ENCODE data around the gene VAMP4. TPM values are rescaled to one million over a fixed set of nuclear protein-coding genes. Genes with fewer than 3 reads are reported as not detected.

Gene VAMP4
- total and polyA plus RNA-seq, 2 donors (not counting 3 experiments of a cell fraction or from before 2014, with no cell fraction given), result 2.1 to 10.4 TPM

DNA sequence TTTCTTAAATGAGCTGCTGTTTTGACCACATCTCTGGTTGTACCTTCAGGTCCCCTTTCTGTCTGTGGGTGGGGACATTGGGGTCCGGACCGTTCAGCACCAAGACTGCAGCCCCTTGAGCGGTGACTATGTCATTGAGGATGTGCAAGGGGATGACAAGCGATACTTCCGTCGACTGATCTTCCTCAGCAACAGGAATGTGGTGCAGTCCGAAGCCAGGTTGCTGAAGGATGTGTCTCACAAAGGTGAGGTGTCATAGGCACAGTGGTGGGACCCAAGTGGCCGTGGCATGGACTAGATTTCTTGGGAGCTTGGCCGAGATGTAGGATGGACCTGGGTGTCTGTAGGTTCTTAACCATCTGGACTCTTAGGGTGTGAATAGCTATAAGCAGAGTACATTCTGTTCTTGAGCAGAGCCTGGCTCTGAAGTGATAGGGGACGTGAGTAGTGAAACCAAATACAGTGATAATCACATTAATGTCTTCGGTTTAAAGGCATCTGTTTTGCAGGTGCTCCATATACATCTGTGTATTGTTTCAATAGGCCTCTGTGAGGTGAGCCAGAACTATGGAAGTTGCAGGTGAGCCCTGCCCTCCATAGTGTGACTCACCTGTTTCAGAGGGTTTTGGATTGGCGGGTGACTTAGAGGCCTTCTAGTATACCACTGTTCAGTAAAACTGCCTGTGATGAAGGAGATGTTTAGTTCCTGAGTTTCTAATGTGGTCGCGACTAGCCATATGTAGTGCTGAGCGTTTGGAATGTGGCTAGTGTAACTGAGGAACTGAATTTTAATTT is 46.0 kb upstream of the VAMP4 start:
- Histone ChIP-seq H3K9me3 (replicated peaks; ENCODE audit: control insufficient read depth, insufficient read depth, low read length) (no peaks in the 10 kb centered on the region), H3K79me2 (ENCODE audit: control insufficient read depth, insufficient read depth, low read length) (peaks cover 22% of the 10 kb centered on the region), H3K27ac (ENCODE audit: insufficient read depth, low read depth, low read length) (no peak overlapping the region), H3K4me3 (replicated peaks in 1 of 3; ENCODE audit: insufficient read depth in 1 of 3, low read depth in 1 of 3, low read length in 3 of 3) (no peak overlapping the region), H3K4me2 (ENCODE audit: insufficient read depth, low read length) (no peak overlapping the region), H3K36me3 (ENCODE audit: control insufficient read depth in 2 of 2, extremely low read depth in 1 of 2, insufficient read depth in 2 of 2, low read length in 2 of 2) (peaks cover 26 to 33% of the 10 kb centered on the region in 2 experiments), H4K20me1 (replicated peaks; ENCODE audit: control insufficient read depth, extremely low read depth, insufficient read depth, low read length) (no peaks in the 10 kb centered on the region), H2AFZ (ENCODE audit: low read depth, low read length) (no peak overlapping the region), H3K4me1 (ENCODE audit: control insufficient read depth, extremely low read depth, insufficient read depth, low read length) (peaks cover 2% of the 10 kb centered on the region), H3K9me1 (replicated peaks; ENCODE audit: control insufficient read depth, extremely low read depth, insufficient read depth, low read length) (no peaks in the 10 kb centered on the region), H3K9ac (replicated peaks; ENCODE audit: extremely low read depth, insufficient read depth, low read length) (no peak overlapping the region), H3K27me3 (ENCODE audit: control insufficient read depth in 2 of 2, insufficient read depth in 2 of 2, low read length in 2 of 2) (no peaks in the 10 kb centered on the region)
- dilution Hi-C loops (cut with MboI; ENCODE audit: extremely low pct_ligation_motif_present, low sequenced_read_pairs) (loop anchor here (25.0 kb wide), 1 partner anchor 199 kb away; no protein-coding TSS in a partner anchor), intact Hi-C loops (cut with micrococcal nuclease) (no loop called here)
- ChIA-PET CTCF (no interaction called here), POLR2A (no interaction called here)
- DNase-seq (ENCODE audit: low read depth, low spot score), result no peak
- no peak for FAIRE-seq
- BruUV-seq (replicated peaks), result no TSS peak
- TF ChIP-seq MYC (IDR thresholded peaks at IDR 0.05; ENCODE audit: low read depth, low read length), result no peak
- TF ChIP-seq POLR2A (IDR thresholded peaks at IDR 0.05; ENCODE audit: low read depth, low read length), result no peak
- TF ChIP-seq, protein P1, sequence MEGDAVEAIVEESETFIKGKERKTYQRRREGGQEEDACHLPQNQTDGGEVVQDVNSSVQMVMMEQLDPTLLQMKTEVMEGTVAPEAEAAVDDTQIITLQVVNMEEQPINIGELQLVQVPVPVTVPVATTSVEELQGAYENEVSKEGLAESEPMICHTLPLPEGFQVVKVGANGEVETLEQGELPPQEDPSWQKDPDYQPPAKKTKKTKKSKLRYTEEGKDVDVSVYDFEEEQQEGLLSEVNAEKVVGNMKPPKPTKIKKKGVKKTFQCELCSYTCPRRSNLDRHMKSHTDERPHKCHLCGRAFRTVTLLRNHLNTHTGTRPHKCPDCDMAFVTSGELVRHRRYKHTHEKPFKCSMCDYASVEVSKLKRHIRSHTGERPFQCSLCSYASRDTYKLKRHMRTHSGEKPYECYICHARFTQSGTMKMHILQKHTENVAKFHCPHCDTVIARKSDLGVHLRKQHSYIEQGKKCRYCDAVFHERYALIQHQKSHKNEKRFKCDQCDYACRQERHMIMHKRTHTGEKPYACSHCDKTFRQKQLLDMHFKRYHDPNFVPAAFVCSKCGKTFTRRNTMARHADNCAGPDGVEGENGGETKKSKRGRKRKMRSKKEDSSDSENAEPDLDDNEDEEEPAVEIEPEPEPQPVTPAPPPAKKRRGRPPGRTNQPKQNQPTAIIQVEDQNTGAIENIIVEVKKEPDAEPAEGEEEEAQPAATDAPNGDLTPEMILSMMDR (IDR thresholded peaks at IDR 0.05; ENCODE audit: extremely low read depth in 1 of 2, insufficient read depth in 1 of 2, low read depth in 1 of 2, low read length in 2 of 2), result no peak
- TF ChIP-seq, protein P2, sequence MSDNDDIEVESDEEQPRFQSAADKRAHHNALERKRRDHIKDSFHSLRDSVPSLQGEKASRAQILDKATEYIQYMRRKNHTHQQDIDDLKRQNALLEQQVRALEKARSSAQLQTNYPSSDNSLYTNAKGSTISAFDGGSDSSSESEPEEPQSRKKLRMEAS (IDR thresholded peaks at IDR 0.05; ENCODE audit: insufficient read depth, insufficient read length), result no peak
- TF ChIP-seq FOS (IDR thresholded peaks at IDR 0.05; ENCODE audit: borderline replicate concordance, insufficient read depth, low read length), result no peak
- TF ChIP-seq GATA2 (IDR thresholded peaks at IDR 0.05; ENCODE audit: insufficient read depth, insufficient read length, low read depth, low read length), result no peak
- no peak for TF ChIP-seq JUN (IDR thresholded peaks at IDR 0.05; ENCODE audit: borderline replicate concordance, insufficient read depth, insufficient read length, low read depth)
- TF ChIP-seq EZH2 (IDR thresholded peaks at IDR 0.05; ENCODE audit: borderline replicate concordance, low read depth, low read length, severe bottlenecking), result no peak
- TF ChIP-seq POLR2AphosphoS5 (IDR thresholded peaks at IDR 0.05; ENCODE audit: insufficient read depth, low read depth, low read length), result no peak
